WTC11 (cell line): ENCODE results near the gene OSBPL9. TPM values are rescaled to one million over a fixed set of nuclear protein-coding genes. Genes with fewer than 3 reads are reported as not detected.

Experiments
- ATAC-seq: fragments of 200-7000 bp; cut with Tn5 transposase; 2 replicates; pipeline ENCODE4 v1.10.0; 2021; ENCODE audit warnings: mild to moderate bottlenecking, moderate library complexity
- CTCF ChIA-PET: fragments of 300-600 bp; sonication (Branson Sonifier 250); formaldehyde crosslinking; loops from one replicate; lab custom pipeline; 2021; ENCODE audit warnings: antibody characterized with exemption; lab: Charles Lee
- POLR2A ChIA-PET: fragments of 350-600 bp; sonication (Branson Sonifier 250); formaldehyde crosslinking; loops from one replicate; lab custom pipeline; 2021; ENCODE audit warnings: antibody characterized with exemption; lab: Charles Lee
- DNase-seq: peaks from one replicate; pipeline ENCODE4 v3.0.0; 2021; ENCODE audit warnings: low spot score
- H3K27ac Mint-ChIP-seq: 2 replicates; pipeline ENCODE4 v1.8.0; 2021; ENCODE audit warnings: mixed read lengths
- H3K27me3 Mint-ChIP-seq: 2 replicates; pipeline ENCODE4 v1.8.0; 2021; ENCODE audit warnings: low read depth, mild to moderate bottlenecking, moderate library complexity, mixed read lengths
- H3K36me3 Mint-ChIP-seq: 2 replicates; pipeline ENCODE4 v1.8.0; 2021; ENCODE audit warnings: mixed read lengths
- H3K4me1 Mint-ChIP-seq: 2 replicates; pipeline ENCODE4 v1.8.0; 2022; ENCODE audit warnings: mixed read lengths
- H3K4me3 Mint-ChIP-seq: 2 replicates; pipeline ENCODE4 v1.8.0; 2021; ENCODE audit warnings: mild to moderate bottlenecking, moderate library complexity, mixed read lengths
- H3K9me3 Mint-ChIP-seq: 2 replicates; pipeline ENCODE4 v1.8.0; 2021; ENCODE audit warnings: mixed read lengths
- EMX1 ChIP-seq: fragments of 250-450 bp; sonication (Bioruptor Pico); IDR thresholded peaks from 2 replicates; pipeline ENCODE4 v1.8.0; 2021; ENCODE audit warnings: mild to moderate bottlenecking
- ETV6 ChIP-seq: sonication (generic); formaldehyde crosslinking; IDR thresholded peaks from 2 replicates; pipeline ENCODE4 v1.8.1; 2022; ENCODE audit warnings: mild to moderate bottlenecking, missing genetic modification reagents
- FOXJ3 ChIP-seq: sonication (generic); formaldehyde crosslinking; IDR thresholded peaks from 2 replicates; pipeline ENCODE4 v1.9.0; 2021; ENCODE audit warnings: missing genetic modification reagents, mild to moderate bottlenecking, borderline replicate concordance
- GABPB1 ChIP-seq: sonication (generic); formaldehyde crosslinking; IDR thresholded peaks from 2 replicates; pipeline ENCODE4 v1.8.1; 2023; ENCODE audit warnings: mild to moderate bottlenecking, missing genetic modification reagents
- IRF2 ChIP-seq: sonication (generic); formaldehyde crosslinking; IDR thresholded peaks from 2 replicates; pipeline ENCODE4 v1.8.0; 2022; ENCODE audit warnings: low read depth, missing genetic modification reagents, borderline replicate concordance
- JUN ChIP-seq: sonication (generic); formaldehyde crosslinking; IDR thresholded peaks from 2 replicates; pipeline ENCODE4 v1.8.0; 2023; ENCODE audit warnings: mild to moderate bottlenecking, missing genetic modification reagents
- KAT7 ChIP-seq: sonication (generic); formaldehyde crosslinking; IDR thresholded peaks from 2 replicates; pipeline ENCODE4 v1.8.1; 2023; ENCODE audit warnings: missing genetic modification reagents, mild to moderate bottlenecking, borderline replicate concordance
- MAX ChIP-seq: sonication (generic); formaldehyde crosslinking; IDR thresholded peaks from 2 replicates; pipeline ENCODE4 v1.8.0; 2022; ENCODE audit warnings: mild to moderate bottlenecking, missing genetic modification reagents
- NFATC4 ChIP-seq: fragments of 250-450 bp; sonication (Bioruptor Pico); IDR thresholded peaks from 2 replicates; pipeline ENCODE4 v1.9.0; 2021; ENCODE audit warnings: mild to moderate bottlenecking
- NFE2L1 ChIP-seq: sonication (generic); formaldehyde crosslinking; IDR thresholded peaks from 2 replicates; pipeline ENCODE4 v1.8.1; 2023; ENCODE audit warnings: missing genetic modification reagents
- OVOL2 ChIP-seq: fragments of 250-450 bp; sonication (Bioruptor Pico); IDR thresholded peaks from 2 replicates; pipeline ENCODE4 v1.9.0; 2021; ENCODE audit warnings: mild to moderate bottlenecking, borderline replicate concordance
- PRDM15 ChIP-seq: sonication (generic); formaldehyde crosslinking; IDR thresholded peaks from 2 replicates; pipeline ENCODE4 v1.8.0; 2022; ENCODE audit warnings: missing genetic modification reagents
- SMAD3 ChIP-seq: sonication (generic); formaldehyde crosslinking; IDR thresholded peaks from 2 replicates; pipeline ENCODE4 v1.8.0; 2022; ENCODE audit warnings: missing genetic modification reagents, mild to moderate bottlenecking, borderline replicate concordance
- SMAD4 ChIP-seq: sonication (generic); formaldehyde crosslinking; IDR thresholded peaks from 2 replicates; pipeline ENCODE4 v1.8.0; 2022; ENCODE audit warnings: mild to moderate bottlenecking, missing genetic modification reagents
- ZBTB21 ChIP-seq: sonication (generic); formaldehyde crosslinking; IDR thresholded peaks from 2 replicates; pipeline ENCODE4 v1.8.1; 2023; ENCODE audit warnings: mild to moderate bottlenecking, missing genetic modification reagents, borderline replicate concordance
- ZNF138 ChIP-seq: sonication (generic); formaldehyde crosslinking; conservative IDR thresholded peaks from 2 replicates; pipeline ENCODE4 v1.8.1; 2022; ENCODE audit warnings: mild to moderate bottlenecking, moderate library complexity, missing genetic modification reagents
- ZNF281 ChIP-seq: sonication (generic); formaldehyde crosslinking; IDR thresholded peaks from 2 replicates; pipeline ENCODE4 v1.8.0; 2023; ENCODE audit warnings: mild to moderate bottlenecking, missing genetic modification reagents
- ZNF671 ChIP-seq: fragments of 250-450 bp; sonication (Bioruptor Pico); IDR thresholded peaks from 2 replicates; pipeline ENCODE4 v1.8.0; 2021; ENCODE audit warnings: mild to moderate bottlenecking
- total RNA-seq: library from RNA; stranded (reverse); gene quantifications from 3 replicates; pipeline ENCODE4 v1.2.3, GENCODE V29; 2021
- TF ChIP-seq, protein P1 (sequence below): sonication (generic); formaldehyde crosslinking; conservative IDR thresholded peaks from 2 replicates; pipeline ENCODE4 v1.8.1; 2022; ENCODE audit warnings: mild to moderate bottlenecking, missing genetic modification reagents
- TF ChIP-seq, protein P2 (sequence below): sonication (generic); formaldehyde crosslinking; IDR thresholded peaks from 2 replicates; pipeline ENCODE4 v1.8.1; 2023; ENCODE audit warnings: mild to moderate bottlenecking, moderate library complexity, missing genetic modification reagents
- TF ChIP-seq, protein P3 (sequence below): sonication (generic); formaldehyde crosslinking; IDR thresholded peaks from 2 replicates; pipeline ENCODE4 v1.8.0; 2022; ENCODE audit warnings: mild to moderate bottlenecking, missing genetic modification reagents
- TF ChIP-seq, protein P4 (sequence below): sonication (generic); formaldehyde crosslinking; IDR thresholded peaks from 2 replicates; pipeline ENCODE4 v1.8.0; 2023; ENCODE audit warnings: missing genetic modification reagents, mild to moderate bottlenecking, borderline replicate concordance

The OSBPL9 gene
- total RNA-seq, 1 experiment from 2014 or later = 55.6 TPM

- TF ChIP-seq SMAD3 (no peak), PRDM15 (no peak), ETV6 (CRISPR knock-in tag) (no peak), ZNF138 (CRISPR knock-in tag) (no peak), IRF2 (no peak)
- TF ChIP-seq, protein P1, sequence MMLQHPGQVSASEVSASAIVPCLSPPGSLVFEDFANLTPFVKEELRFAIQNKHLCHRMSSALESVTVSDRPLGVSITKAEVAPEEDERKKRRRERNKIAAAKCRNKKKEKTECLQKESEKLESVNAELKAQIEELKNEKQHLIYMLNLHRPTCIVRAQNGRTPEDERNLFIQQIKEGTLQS (CRISPR knock-in tag) = no peak
These were observed 50.7 kb downstream of the OSBPL9 start (continued) for GRCh38 chr1:51667561-51667960.

DNA sequence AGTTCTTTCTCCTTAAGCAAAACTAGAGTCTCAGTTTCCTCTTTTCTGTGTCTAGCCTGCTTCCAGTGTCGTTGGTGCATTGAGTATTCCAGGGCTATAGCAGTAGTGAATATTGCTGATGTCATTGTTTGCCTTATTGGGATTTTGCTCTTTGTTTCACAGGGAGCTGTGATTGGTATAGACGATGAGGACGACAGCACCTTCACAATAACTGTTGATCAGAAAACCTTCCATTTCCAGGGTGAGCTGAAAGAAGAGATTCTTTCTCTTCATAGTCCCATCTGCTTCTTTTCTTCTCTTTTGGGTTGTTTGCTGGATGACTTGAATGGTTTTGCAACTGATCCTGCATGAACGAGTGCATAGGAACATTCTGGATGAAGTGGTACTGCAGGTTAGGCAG lies 52.4 kb downstream of the OSBPL9 start:
- no peaks in the 10 kb centered on the region for H3K36me3 Mint-ChIP-seq
- H3K4me3 Mint-ChIP-seq = no peak overlapping the region
- H3K9me3 Mint-ChIP-seq = no peaks in the 10 kb centered on the region
- POLR2A ChIA-PET = no interaction called here
- ATAC-seq (no peak), DNase-seq (no peak)
- H3K27me3 Mint-ChIP-seq = no peaks in the 10 kb centered on the region; the same call in 1 of the 2 replicates
- no peak overlapping the region; the same call in 1 of the 2 replicates for H3K27ac Mint-ChIP-seq
- CTCF ChIA-PET = no interaction called here
- peaks cover 5% of the 10 kb centered on the region for H3K4me1 Mint-ChIP-seq
- TF ChIP-seq ZBTB21 = no peak
- TF ChIP-seq OVOL2 (CRISPR knock-in tag) = no peak
- no peak for TF ChIP-seq GABPB1 (CRISPR knock-in tag)
- TF ChIP-seq NFATC4 (CRISPR knock-in tag) = no peak
- no peak for TF ChIP-seq NFE2L1 (CRISPR knock-in tag)
- TF ChIP-seq MAX = no peak
- TF ChIP-seq FOXJ3 (CRISPR knock-in tag) = no peak
- no peak for TF ChIP-seq ZNF671 (CRISPR knock-in tag)
- TF ChIP-seq, protein P2, sequence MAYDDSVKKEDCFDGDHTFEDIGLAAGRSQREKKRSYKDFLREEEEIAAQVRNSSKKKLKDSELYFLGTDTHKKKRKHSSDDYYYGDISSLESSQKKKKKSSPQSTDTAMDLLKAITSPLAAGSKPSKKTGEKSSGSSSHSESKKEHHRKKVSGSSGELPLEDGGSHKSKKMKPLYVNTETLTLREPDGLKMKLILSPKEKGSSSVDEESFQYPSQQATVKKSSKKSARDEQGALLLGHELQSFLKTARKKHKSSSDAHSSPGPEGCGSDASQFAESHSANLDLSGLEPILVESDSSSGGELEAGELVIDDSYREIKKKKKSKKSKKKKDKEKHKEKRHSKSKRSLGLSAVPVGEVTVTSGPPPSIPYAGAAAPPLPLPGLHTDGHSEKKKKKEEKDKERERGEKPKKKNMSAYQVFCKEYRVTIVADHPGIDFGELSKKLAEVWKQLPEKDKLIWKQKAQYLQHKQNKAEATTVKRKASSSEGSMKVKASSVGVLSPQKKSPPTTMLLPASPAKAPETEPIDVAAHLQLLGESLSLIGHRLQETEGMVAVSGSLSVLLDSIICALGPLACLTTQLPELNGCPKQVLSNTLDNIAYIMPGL (CRISPR knock-in tag) = no peak
- TF ChIP-seq EMX1 (CRISPR knock-in tag) = no peak
- TF ChIP-seq SMAD4 (CRISPR knock-in tag) = no peak
- no peak for TF ChIP-seq ZNF281 (CRISPR knock-in tag)
- TF ChIP-seq, protein P3, sequence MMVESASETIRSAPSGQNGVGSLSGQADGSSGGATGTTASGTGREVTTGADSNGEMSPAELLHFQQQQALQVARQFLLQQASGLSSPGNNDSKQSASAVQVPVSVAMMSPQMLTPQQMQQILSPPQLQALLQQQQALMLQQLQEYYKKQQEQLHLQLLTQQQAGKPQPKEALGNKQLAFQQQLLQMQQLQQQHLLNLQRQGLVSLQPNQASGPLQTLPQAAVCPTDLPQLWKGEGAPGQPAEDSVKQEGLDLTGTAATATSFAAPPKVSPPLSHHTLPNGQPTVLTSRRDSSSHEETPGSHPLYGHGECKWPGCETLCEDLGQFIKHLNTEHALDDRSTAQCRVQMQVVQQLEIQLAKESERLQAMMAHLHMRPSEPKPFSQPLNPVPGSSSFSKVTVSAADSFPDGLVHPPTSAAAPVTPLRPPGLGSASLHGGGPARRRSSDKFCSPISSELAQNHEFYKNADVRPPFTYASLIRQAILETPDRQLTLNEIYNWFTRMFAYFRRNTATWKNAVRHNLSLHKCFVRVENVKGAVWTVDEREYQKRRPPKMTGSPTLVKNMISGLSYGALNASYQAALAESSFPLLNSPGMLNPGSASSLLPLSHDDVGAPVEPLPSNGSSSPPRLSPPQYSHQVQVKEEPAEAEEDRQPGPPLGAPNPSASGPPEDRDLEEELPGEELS = no peak
- TF ChIP-seq, protein P4, sequence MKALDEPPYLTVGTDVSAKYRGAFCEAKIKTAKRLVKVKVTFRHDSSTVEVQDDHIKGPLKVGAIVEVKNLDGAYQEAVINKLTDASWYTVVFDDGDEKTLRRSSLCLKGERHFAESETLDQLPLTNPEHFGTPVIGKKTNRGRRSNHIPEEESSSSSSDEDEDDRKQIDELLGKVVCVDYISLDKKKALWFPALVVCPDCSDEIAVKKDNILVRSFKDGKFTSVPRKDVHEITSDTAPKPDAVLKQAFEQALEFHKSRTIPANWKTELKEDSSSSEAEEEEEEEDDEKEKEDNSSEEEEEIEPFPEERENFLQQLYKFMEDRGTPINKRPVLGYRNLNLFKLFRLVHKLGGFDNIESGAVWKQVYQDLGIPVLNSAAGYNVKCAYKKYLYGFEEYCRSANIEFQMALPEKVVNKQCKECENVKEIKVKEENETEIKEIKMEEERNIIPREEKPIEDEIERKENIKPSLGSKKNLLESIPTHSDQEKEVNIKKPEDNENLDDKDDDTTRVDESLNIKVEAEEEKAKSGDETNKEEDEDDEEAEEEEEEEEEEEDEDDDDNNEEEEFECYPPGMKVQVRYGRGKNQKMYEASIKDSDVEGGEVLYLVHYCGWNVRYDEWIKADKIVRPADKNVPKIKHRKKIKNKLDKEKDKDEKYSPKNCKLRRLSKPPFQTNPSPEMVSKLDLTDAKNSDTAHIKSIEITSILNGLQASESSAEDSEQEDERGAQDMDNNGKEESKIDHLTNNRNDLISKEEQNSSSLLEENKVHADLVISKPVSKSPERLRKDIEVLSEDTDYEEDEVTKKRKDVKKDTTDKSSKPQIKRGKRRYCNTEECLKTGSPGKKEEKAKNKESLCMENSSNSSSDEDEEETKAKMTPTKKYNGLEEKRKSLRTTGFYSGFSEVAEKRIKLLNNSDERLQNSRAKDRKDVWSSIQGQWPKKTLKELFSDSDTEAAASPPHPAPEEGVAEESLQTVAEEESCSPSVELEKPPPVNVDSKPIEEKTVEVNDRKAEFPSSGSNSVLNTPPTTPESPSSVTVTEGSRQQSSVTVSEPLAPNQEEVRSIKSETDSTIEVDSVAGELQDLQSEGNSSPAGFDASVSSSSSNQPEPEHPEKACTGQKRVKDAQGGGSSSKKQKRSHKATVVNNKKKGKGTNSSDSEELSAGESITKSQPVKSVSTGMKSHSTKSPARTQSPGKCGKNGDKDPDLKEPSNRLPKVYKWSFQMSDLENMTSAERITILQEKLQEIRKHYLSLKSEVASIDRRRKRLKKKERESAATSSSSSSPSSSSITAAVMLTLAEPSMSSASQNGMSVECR (CRISPR knock-in tag) = no peak
- TF ChIP-seq ZNF138 (CRISPR knock-in tag) = no peak
- no peak for TF ChIP-seq JUN (CRISPR knock-in tag)
- no peak for TF ChIP-seq KAT7 (CRISPR knock-in tag)
